ENCODE measurements around the gene ATXN7.

The ATXN7 gene

GRCh38 chr3:63863150-63864007 is at the start of gene ATXN7, which contains the start of gene THOC7:
TSS of gene ATXN7 (plus strand) at chr3:63863867. CDS start at chr3:63912599, 48,732 bp downstream.
TSS of gene THOC7 (minus strand) at chr3:63863805. CDS start at chr3:63863790, 15 bp downstream.
- peak within 1 kb of the TSS; percentile 91 for H3K4me3 ChIP-seq
- in situ Hi-C loops (cut with MboI; ENCODE audit: low sequenced_read_pairs): no loop called here
- H3K36me3 ChIP-seq (replicated peaks): peaks cover 13% of the 10 kb centered on the region
- H3K27me3 ChIP-seq (ENCODE audit: low read depth): no peaks in the 10 kb centered on the region
- DNase-seq (ENCODE audit: low spot score in 2 of 2): peak; percentile 44 to 78
- peaks cover 9% of the 10 kb centered on the region for H3K4me1 ChIP-seq
- H3K9me3 ChIP-seq: no peaks in the 10 kb centered on the region

GRCh38 chr3:63814237-63814636 is 49.4 kb upstream of the ATXN7 start:
- no peaks in the 10 kb centered on the region for H3K9me3 ChIP-seq
- in situ Hi-C loops (cut with MboI; ENCODE audit: low sequenced_read_pairs): loop anchor here (25.0 kb wide), 1 partner anchor 1202 kb away; no protein-coding TSS in a partner anchor
- H3K4me3 ChIP-seq: no peak overlapping the region
- peaks cover 4% of the 10 kb centered on the region for H3K4me1 ChIP-seq
- DNase-seq (ENCODE audit: low spot score in 2 of 2): peak; percentile 34 to 69
- H3K36me3 ChIP-seq (replicated peaks): no peaks in the 10 kb centered on the region
- no peaks in the 10 kb centered on the region for H3K27me3 ChIP-seq (ENCODE audit: low read depth)

GRCh38 chr3:63817225-63817624 is 46.4 kb upstream of the ATXN7 start:
- Histone ChIP-seq H3K4me1 (peaks cover 4% of the 10 kb centered on the region), H3K9me3 (no peaks in the 10 kb centered on the region), H3K4me3 (no peak overlapping the region), H3K36me3 (replicated peaks) (no peaks in the 10 kb centered on the region), H3K27me3 (ENCODE audit: low read depth) (no peaks in the 10 kb centered on the region)
- no peak for DNase-seq (ENCODE audit: low spot score in 2 of 2)
- in situ Hi-C loops (cut with MboI; ENCODE audit: low sequenced_read_pairs): loop anchor here (5.0 to 25.0 kb wide), 2 partner anchors 465 to 1205 kb away; no protein-coding TSS in a partner anchor

- no peaks in the 10 kb centered on the region for H3K27me3 ChIP-seq (ENCODE audit: low read depth)
- no peaks in the 10 kb centered on the region for H3K9me3 ChIP-seq
- no peak overlapping the region for H3K4me3 ChIP-seq
- no peaks in the 10 kb centered on the region for H3K36me3 ChIP-seq (replicated peaks)
- peak; percentile 59 to 71 for DNase-seq (ENCODE audit: low spot score in 2 of 2)
- in situ Hi-C loops (cut with MboI; ENCODE audit: low sequenced_read_pairs): loop anchor here (5.0 to 25.0 kb wide), 2 partner anchors 466 to 1206 kb away; no protein-coding TSS in a partner anchor
- H3K4me1 ChIP-seq: peaks cover 4% of the 10 kb centered on the region
Measured at GRCh38 chr3:63818282-63819150, 45.2 kb upstream of the ATXN7 start.

GRCh38 chr3:63819151-63819398 is 44.6 kb upstream of the ATXN7 start, which contains the start of gene C3orf49:
TSS of gene C3orf49 (plus strand) at chr3:63819299. CDS start at chr3:63819472, 173 bp downstream.
- H3K4me3 ChIP-seq: no peak within 1 kb of the TSS
- no peaks in the 10 kb centered on the region for H3K27me3 ChIP-seq (ENCODE audit: low read depth)
- no peaks in the 10 kb centered on the region for H3K9me3 ChIP-seq
- DNase-seq (ENCODE audit: low spot score in 2 of 2): no peak
- peaks cover 4% of the 10 kb centered on the region for H3K4me1 ChIP-seq
- in situ Hi-C loops (cut with MboI; ENCODE audit: low sequenced_read_pairs): loop anchor here (5.0 to 25.0 kb wide), 2 partner anchors 467 to 1207 kb away; no protein-coding TSS in a partner anchor
- H3K36me3 ChIP-seq (replicated peaks): no peaks in the 10 kb centered on the region

GRCh38 chr3:63824309-63824708 is 39.4 kb upstream of the ATXN7 start:
- Histone ChIP-seq H3K4me1 (no peaks in the 10 kb centered on the region), H3K4me3 (no peak overlapping the region), H3K36me3 (replicated peaks) (no peaks in the 10 kb centered on the region; the same call in 1 of the 2 replicates), H3K27me3 (ENCODE audit: low read depth) (no peaks in the 10 kb centered on the region), H3K9me3 (no peaks in the 10 kb centered on the region)
- in situ Hi-C loops (cut with MboI; ENCODE audit: low sequenced_read_pairs): loop anchor here (25.0 kb wide), 1 partner anchor 1212 kb away; no protein-coding TSS in a partner anchor
- no peak for DNase-seq (ENCODE audit: low spot score in 2 of 2)

GRCh38 chr3:63830526-63830925 is 33.1 kb upstream of the ATXN7 start:
- Histone ChIP-seq H3K9me3 (no peaks in the 10 kb centered on the region), H3K27me3 (ENCODE audit: low read depth) (no peaks in the 10 kb centered on the region), H3K4me1 (no peaks in the 10 kb centered on the region), H3K36me3 (replicated peaks) (peaks cover 25% of the 10 kb centered on the region), H3K4me3 (no peak overlapping the region)
- in situ Hi-C loops (cut with MboI; ENCODE audit: low sequenced_read_pairs): no loop called here
- no peak for DNase-seq (ENCODE audit: low spot score in 2 of 2)

- Histone ChIP-seq H3K27me3 (ENCODE audit: low read depth) (no peaks in the 10 kb centered on the region), H3K4me3 (no peak overlapping the region), H3K36me3 (replicated peaks) (peaks cover 25% of the 10 kb centered on the region), H3K9me3 (no peaks in the 10 kb centered on the region), H3K4me1 (no peaks in the 10 kb centered on the region)
- in situ Hi-C loops (cut with MboI; ENCODE audit: low sequenced_read_pairs): no loop called here
- no peak for DNase-seq (ENCODE audit: low spot score in 2 of 2)
Measured at GRCh38 chr3:63832395-63832794, 31.3 kb upstream of the ATXN7 start.

- Histone ChIP-seq H3K4me1 (0 out of 2 replicates have a peak, but pooled peaks cover 3% of the 10 kb centered on the region), H3K27me3 (ENCODE audit: low read depth) (no peaks in the 10 kb centered on the region), H3K9me3 (no peaks in the 10 kb centered on the region), H3K4me3 (no peak overlapping the region), H3K36me3 (replicated peaks) (no peaks in the 10 kb centered on the region)
- in situ Hi-C loops (cut with MboI; ENCODE audit: low sequenced_read_pairs): no loop called here
- no peak for DNase-seq (ENCODE audit: low spot score in 2 of 2)
Measured at GRCh38 chr3:63841704-63842103, 22.0 kb upstream of the ATXN7 start.

- Histone ChIP-seq H3K4me1 (0 out of 2 replicates have a peak, but pooled peaks cover 3% of the 10 kb centered on the region), H3K27me3 (ENCODE audit: low read depth) (no peaks in the 10 kb centered on the region), H3K36me3 (replicated peaks) (no peaks in the 10 kb centered on the region), H3K9me3 (no peaks in the 10 kb centered on the region), H3K4me3 (no peak overlapping the region)
- no peak for DNase-seq (ENCODE audit: low spot score in 2 of 2)
- in situ Hi-C loops (cut with MboI; ENCODE audit: low sequenced_read_pairs): no loop called here
Measured at GRCh38 chr3:63842127-63842526, 21.5 kb upstream of the ATXN7 start.

GRCh38 chr3:63845215-63845614 is 18.5 kb upstream of the ATXN7 start:
- 0 out of 2 replicates have a peak, but pooled peaks cover 3% of the 10 kb centered on the region for H3K4me1 ChIP-seq
- no peaks in the 10 kb centered on the region for H3K9me3 ChIP-seq
- in situ Hi-C loops (cut with MboI; ENCODE audit: low sequenced_read_pairs): no loop called here
- H3K4me3 ChIP-seq: no peak overlapping the region
- no peak for DNase-seq (ENCODE audit: low spot score in 2 of 2)
- H3K36me3 ChIP-seq (replicated peaks): no peaks in the 10 kb centered on the region
- H3K27me3 ChIP-seq (ENCODE audit: low read depth): no peaks in the 10 kb centered on the region

GRCh38 chr3:63847718-63848450 is 15.8 kb upstream of the ATXN7 start:
- no peaks in the 10 kb centered on the region for H3K27me3 ChIP-seq (ENCODE audit: low read depth)
- DNase-seq (ENCODE audit: low spot score in 2 of 2): no peak

GRCh38 chr3:63849175-63849574 is 14.5 kb upstream of the ATXN7 start:
- no peaks in the 10 kb centered on the region for H3K27me3 ChIP-seq (ENCODE audit: low read depth)
- in situ Hi-C loops (cut with MboI; ENCODE audit: low sequenced_read_pairs): no loop called here
- no peak for DNase-seq (ENCODE audit: low spot score in 2 of 2)
- no peaks in the 10 kb centered on the region for H3K9me3 ChIP-seq
- H3K4me3 ChIP-seq: no peak overlapping the region
- no peaks in the 10 kb centered on the region for H3K36me3 ChIP-seq (replicated peaks)
- no peaks in the 10 kb centered on the region for H3K4me1 ChIP-seq

More at GRCh38 chr3:63847718-63848450, 15.8 kb upstream of the ATXN7 start:
- in situ Hi-C loops (cut with MboI; ENCODE audit: low sequenced_read_pairs): no loop called here
- Histone ChIP-seq H3K4me1 (no peaks in the 10 kb centered on the region), H3K36me3 (replicated peaks) (no peaks in the 10 kb centered on the region), H3K4me3 (no peak overlapping the region), H3K9me3 (no peaks in the 10 kb centered on the region)

All from HAP-1 (cell line).